Measurements from ENCODE around the gene SLC34A3.
"Not testable (repeated sequence)": the region's sequence is repeated elsewhere in the genome, so short reads cannot be mapped to it uniquely, and the experiment has no call there.

Gene SLC34A3

GRCh38 chr9:137243626-137244485 lies 13.2 kb downstream of the SLC34A3 start:
- DNase-seq: no peak

- peak; percentile 42 for DNase-seq
These were observed 14.1 kb downstream of the SLC34A3 start for GRCh38 chr9:137244486-137245449.

GRCh38 chr9:137245450-137246421 lies 15.0 kb downstream of the SLC34A3 start:
- DNase-seq: peak; percentile 84

- no peak for DNase-seq
These were observed 16.6 kb downstream of the SLC34A3 start for GRCh38 chr9:137247135-137247915.

GRCh38 chr9:137247916-137248175 lies 17.1 kb downstream of the SLC34A3 start:
- DNase-seq: no peak

GRCh38 chr9:137250329-137251193 lies 19.9 kb downstream of the SLC34A3 start:
- no peak for DNase-seq

- DNase-seq: no peak
These were observed 20.4 kb downstream of the SLC34A3 start, which contains the start of gene STPG3 for GRCh38 chr9:137251194-137251461. Gene STPG3, plus strand, starts transcription at chr9:137251286. Its CDS starts 1 bp downstream, at chr9:137251287.

GRCh38 chr9:137251490-137252268 lies 21.0 kb downstream of the SLC34A3 start:
- no peak for DNase-seq

GRCh38 chr9:137252555-137253506 lies 22.1 kb downstream of the SLC34A3 start:
- no peak for DNase-seq

GRCh38 chr9:137253717-137254623 lies 23.3 kb downstream of the SLC34A3 start:
- DNase-seq: no peak

GRCh38 chr9:137254624-137255447 lies 24.1 kb downstream of the SLC34A3 start, which contains the start of gene NELFB:
Gene NELFB, plus strand, starts transcription at chr9:137255327.
- DNase-seq: peak; percentile 92

GRCh38 chr9:137255448-137256114 lies 24.9 kb downstream of the SLC34A3 start:
- no peak for DNase-seq

GRCh38 chr9:137256362-137256761 lies 25.7 kb downstream of the SLC34A3 start:
- no peak for DNase-seq

GRCh38 chr9:137256856-137257255 lies 26.2 kb downstream of the SLC34A3 start:
- no peak for DNase-seq

- DNase-seq: not testable (repeated sequence)
These were observed 31.6 kb downstream of the SLC34A3 start for GRCh38 chr9:137262173-137262908.
